SK-N-SH (cell line): ENCODE results near the gene FRY.

Experiments
- CHD2 ChIP-seq: fragments of 150-350 bp; IDR thresholded peaks from 2 replicates; pipeline ENCODE4 v1.6.1; 2018; ENCODE audit warnings: low read length; ENCODE audit not compliant: partially characterized antibody
- MEF2A ChIP-seq: IDR thresholded peaks from 2 replicates; pipeline ENCODE4 v1.4.0; 2012; ENCODE audit warnings: low read depth, borderline replicate concordance
- TF ChIP-seq, protein P1 (sequence below): IDR thresholded peaks from 2 replicates; pipeline ENCODE4 v1.4.0; 2012; ENCODE audit warnings: low read depth, borderline replicate concordance

DNA sequence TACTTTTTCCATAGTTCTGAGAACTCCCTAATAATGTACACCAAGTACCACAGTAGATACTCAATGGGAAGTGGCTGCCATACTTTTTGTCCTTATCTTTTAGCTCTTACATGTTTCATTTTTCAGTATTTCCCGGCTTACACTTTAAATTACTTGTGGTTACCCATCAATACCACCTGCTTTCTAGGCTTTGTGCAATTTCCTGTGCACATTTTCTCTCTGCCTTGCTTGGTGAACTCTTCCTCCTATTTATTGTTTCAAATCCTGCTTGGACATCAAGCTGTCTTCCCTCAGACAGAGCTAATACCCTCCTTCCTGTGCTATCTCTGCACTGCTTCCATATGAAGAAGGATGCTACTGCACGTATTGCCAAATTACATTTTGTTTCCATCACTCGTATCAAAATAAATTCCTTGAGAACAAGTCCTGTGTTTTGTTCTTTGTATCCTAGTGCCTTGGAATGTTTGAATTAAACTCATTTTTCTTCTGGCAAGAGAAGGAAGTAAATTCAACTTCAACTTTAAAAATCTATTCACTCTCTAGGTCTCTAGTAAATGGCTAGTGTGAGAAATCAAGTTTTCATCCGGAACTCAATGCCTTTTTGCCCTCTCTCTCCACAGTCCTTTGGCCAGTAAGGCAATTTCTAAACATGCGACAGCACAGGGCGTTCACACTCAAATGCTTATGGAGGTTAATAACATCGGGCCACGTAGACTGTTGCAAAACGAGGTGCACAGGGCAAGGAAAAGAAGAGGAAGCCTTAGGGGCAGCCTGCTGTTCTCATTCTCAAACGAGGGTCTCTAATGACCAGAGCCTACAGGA is 277.9 kb downstream of the FRY start:
- TF ChIP-seq MEF2A, result no peak
- TF ChIP-seq, protein P1, sequence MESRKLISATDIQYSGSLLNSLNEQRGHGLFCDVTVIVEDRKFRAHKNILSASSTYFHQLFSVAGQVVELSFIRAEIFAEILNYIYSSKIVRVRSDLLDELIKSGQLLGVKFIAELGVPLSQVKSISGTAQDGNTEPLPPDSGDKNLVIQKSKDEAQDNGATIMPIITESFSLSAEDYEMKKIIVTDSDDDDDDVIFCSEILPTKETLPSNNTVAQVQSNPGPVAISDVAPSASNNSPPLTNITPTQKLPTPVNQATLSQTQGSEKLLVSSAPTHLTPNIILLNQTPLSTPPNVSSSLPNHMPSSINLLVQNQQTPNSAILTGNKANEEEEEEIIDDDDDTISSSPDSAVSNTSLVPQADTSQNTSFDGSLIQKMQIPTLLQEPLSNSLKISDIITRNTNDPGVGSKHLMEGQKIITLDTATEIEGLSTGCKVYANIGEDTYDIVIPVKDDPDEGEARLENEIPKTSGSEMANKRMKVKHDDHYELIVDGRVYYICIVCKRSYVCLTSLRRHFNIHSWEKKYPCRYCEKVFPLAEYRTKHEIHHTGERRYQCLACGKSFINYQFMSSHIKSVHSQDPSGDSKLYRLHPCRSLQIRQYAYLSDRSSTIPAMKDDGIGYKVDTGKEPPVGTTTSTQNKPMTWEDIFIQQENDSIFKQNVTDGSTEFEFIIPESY, result no peak
- no peak for TF ChIP-seq CHD2
